Right lobe of liver (tissue), 4 donors: ENCODE results near the gene TMEM178A.

Experiments
- CTCF ChIP-seq, 4 donors: fragments of 200-600 bp in 3 of 4; fragments of 450-650 bp in 1 of 4; IDR thresholded peaks; one replicate each; pipeline versions ENCODE4 v1.5.1 to v1.8.0; 2016 to 2022; ENCODE audit warnings: antibody characterized with exemption in 4 of 4, mild to moderate bottlenecking in 2 of 4
- POLR2A ChIP-seq: fragments of 450-650 bp; IDR thresholded peaks from one replicate; pipeline ENCODE4 v1.6.1; 2017; ENCODE audit warnings: antibody characterized with exemption, mild to moderate bottlenecking
- donor health status: DM: no; HTN: no; CAD: no.
- donor health status: DM: no; HTN: no; CAD: no.
- donor health status: DM: no; HTN: yes; CAD: no.

DNA sequence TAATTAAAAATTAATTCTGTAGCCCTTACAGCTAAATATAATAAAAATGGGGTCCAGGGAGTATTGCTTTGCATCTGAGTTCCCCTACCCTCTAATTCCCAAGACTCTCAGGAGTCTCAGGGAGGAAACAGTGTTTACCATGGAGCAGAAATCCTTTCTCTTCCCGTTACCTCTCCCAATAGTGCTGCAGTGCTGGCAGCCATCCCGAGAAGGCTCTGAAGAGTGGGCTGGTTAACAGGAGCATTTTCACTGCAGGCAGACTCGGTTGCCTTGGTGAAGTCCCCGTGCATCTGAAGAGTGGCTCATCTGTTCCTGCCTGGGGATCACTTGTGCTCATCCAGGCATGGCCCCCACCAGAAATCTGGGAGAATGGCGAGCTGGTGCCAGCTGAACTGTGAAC, 41.8 kb upstream of the TMEM178A start:
- TF ChIP-seq POLR2A (no peak), CTCF (IDR thresholded peaks at IDR 0.05) (no peak)
